ENCODE measurements around the gene PITPNC1. TPM values are rescaled to one million over a fixed set of nuclear protein-coding genes. Genes with fewer than 3 reads are reported as not detected.
"Not testable (repeated sequence)": the region's sequence is repeated elsewhere in the genome, so short reads cannot be mapped to it uniquely, and the experiment has no call there.

Gene PITPNC1
- total RNA-seq, 1 donor from 2014 or later: 18.4 TPM

- H3K4me3 ChIP-seq (ENCODE audit: low read depth, low read length): peak overlapping the region; percentile 95
- TF ChIP-seq, protein P1, sequence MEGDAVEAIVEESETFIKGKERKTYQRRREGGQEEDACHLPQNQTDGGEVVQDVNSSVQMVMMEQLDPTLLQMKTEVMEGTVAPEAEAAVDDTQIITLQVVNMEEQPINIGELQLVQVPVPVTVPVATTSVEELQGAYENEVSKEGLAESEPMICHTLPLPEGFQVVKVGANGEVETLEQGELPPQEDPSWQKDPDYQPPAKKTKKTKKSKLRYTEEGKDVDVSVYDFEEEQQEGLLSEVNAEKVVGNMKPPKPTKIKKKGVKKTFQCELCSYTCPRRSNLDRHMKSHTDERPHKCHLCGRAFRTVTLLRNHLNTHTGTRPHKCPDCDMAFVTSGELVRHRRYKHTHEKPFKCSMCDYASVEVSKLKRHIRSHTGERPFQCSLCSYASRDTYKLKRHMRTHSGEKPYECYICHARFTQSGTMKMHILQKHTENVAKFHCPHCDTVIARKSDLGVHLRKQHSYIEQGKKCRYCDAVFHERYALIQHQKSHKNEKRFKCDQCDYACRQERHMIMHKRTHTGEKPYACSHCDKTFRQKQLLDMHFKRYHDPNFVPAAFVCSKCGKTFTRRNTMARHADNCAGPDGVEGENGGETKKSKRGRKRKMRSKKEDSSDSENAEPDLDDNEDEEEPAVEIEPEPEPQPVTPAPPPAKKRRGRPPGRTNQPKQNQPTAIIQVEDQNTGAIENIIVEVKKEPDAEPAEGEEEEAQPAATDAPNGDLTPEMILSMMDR (conservative IDR thresholded peaks at IDR 0.05; ENCODE audit: low read depth, low read length): peak; percentile 52
- DNase-seq (ENCODE audit: low read depth): no peak
These were observed 1.6 kb downstream of the PITPNC1 start for GRCh38 chr17:67378454-67379250.

DNA sequence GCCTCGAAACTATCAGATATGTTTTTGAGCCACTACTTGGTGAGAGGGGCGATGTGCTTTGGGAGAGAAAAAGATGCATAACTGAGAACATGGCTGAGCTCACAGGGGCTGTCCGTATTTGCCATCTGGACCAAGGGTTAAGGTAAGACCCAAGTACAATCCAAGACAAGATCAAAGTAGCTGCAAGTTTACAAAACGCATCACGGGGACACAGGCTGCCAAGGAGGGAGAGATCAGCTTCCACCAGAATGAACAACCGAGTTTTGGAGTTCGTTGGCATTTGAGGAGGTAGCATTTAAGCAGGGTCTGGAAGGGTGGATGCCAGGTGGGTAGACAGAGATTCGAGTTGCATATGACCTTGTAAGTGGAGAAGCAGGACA, 2.2 kb downstream of the PITPNC1 start:
- TF ChIP-seq, protein P1 (conservative IDR thresholded peaks at IDR 0.05; ENCODE audit: low read depth, low read length): no peak
- no peak for DNase-seq (ENCODE audit: low read depth)
- H3K4me3 ChIP-seq (ENCODE audit: low read depth, low read length): peak overlapping the region; percentile 95

DNA sequence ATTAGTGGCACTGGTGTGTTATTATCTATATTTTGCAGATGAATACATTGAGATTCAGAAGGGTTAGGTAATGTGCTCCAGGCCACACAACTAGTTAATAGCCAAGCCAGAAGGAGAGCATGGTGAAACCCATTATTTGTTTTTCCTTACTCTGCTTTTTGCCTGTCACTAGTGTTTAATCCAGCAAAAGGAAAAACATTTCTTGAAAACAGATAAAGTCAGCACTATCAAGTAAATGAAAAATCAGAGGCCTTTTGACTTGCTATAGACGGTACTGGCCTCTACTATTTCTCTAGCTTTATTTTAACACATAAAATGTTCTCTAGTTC, 4.8 kb downstream of the PITPNC1 start:
- DNase-seq (ENCODE audit: low read depth): no peak
- TF ChIP-seq, protein P1 (conservative IDR thresholded peaks at IDR 0.05; ENCODE audit: low read depth, low read length): no peak
- no peak overlapping the region for H3K4me3 ChIP-seq (ENCODE audit: low read depth, low read length)

DNA sequence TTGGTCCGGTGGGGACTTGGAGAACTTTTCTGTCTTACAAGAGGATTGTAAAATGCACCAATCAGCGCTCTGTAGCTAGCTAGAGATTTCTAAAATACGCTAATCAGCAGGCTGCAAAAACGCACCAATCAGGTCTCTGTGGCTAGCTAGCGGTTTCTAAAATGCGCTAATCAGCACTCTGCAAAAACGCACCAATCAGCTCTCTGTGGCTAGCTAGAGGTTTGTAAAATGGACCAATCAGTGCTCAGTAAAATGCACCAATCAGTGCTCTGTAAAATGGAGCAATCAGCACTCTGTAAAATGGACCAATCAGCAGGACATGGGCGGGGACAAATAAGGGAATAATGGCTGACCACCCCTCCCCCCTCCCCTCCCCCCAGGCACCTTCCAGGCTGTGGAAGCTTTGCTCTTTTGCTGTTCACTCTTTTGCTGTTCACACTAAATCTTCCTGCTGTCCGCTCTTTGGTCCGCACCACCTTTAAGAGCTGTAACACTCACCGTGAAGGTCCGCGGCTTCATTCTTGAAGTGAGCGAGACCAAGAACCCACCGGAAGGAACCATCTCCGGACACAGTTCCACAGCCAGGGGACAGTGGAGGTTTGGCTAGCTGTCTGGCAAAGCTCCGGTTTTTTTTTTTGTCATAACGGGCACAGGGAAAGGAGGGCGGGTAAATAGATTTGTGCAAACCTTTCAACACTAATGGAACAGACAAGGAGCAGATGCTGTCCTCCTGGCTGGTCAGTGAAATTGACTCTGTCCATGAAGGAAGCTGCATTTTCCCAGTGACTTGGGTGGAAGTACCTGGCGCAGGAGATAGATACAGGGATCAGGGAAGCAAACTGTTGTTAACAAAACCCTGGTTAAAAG, 8.3 kb downstream of the PITPNC1 start:
- DNase-seq (ENCODE audit: low read depth): no peak
- TF ChIP-seq, protein P1 (conservative IDR thresholded peaks at IDR 0.05; ENCODE audit: low read depth, low read length): no peak
- H3K4me3 ChIP-seq (ENCODE audit: low read depth, low read length): no peak overlapping the region

DNA sequence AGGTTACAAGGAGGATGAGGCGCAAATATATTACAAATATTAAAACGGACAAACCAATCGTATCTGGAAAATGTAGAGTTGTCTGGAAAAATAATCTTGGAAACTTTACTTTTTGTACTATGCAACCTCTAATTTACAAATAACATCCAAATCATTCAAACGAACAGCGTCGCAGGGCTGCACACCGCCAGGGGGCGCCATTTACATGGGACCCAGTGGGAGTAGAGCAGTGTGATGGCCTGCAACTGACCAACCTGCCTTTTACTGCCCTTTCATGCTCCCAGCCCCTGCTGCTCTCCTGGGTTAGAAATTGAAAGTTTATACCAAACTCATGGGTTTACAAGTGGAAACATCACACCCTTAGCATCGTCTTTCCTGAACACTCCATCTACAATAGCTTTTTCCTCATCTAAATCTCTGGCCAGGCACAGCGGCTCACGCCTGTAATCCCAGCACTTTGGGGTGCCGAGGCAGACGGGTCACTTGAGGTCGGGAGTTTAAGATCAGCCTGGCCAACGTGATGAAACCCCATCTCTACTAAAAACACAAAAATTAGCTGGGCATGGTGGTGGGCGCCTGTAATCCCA, 10.0 kb downstream of the PITPNC1 start:
- DNase-seq (ENCODE audit: low read depth): no peak
- TF ChIP-seq, protein P1 (conservative IDR thresholded peaks at IDR 0.05; ENCODE audit: low read depth, low read length): peak; percentile 96
- no peak overlapping the region for H3K4me3 ChIP-seq (ENCODE audit: low read depth, low read length)

GRCh38 chr17:67388536-67388935, 11.5 kb downstream of the PITPNC1 start:
- not testable (repeated sequence) for DNase-seq (ENCODE audit: low read depth)

DNA sequence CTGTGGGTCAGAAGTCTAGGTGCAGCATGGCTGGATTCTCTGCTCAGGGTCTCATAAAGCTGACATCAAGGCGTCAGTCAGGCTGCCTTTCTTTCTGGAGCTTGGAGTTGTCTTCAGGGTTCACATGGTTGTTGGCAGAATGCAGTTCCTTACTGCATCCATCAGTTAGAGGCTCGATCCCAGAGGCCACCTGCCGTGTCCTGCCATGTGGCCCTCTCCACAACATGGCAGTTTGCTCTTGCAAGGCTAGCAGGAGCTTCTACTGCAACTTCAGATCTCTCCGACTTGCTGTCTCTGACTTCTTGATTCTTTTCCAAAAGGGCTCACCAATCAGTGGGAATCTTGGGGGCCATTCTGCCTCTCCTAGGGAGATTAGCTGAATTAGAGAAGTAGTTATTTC, 11.9 kb downstream of the PITPNC1 start:
- no peak overlapping the region for H3K4me3 ChIP-seq (ENCODE audit: low read depth, low read length)
- DNase-seq (ENCODE audit: low read depth): no peak
- TF ChIP-seq, protein P1 (conservative IDR thresholded peaks at IDR 0.05; ENCODE audit: low read depth, low read length): no peak

More at GRCh38 chr17:67388536-67388935, 11.5 kb downstream of the PITPNC1 start:
- not testable (repeated sequence) for H3K4me3 ChIP-seq (ENCODE audit: low read depth, low read length)
